Adrenal gland (tissue), 12 donors: Measurements from ENCODE around the gene LCA5. TPM values are rescaled to one million over a fixed set of nuclear protein-coding genes. Genes with fewer than 3 reads are reported as not detected.
A peak's percentile ranks its signal among the peaks of the same experiment; 100 is the strongest.

Experiments used
- DNase-seq, 7 donors: peaks; one replicate each; pipeline ENCODE4 v3.0.0-alpha.2; 2019 to 2020
- H3K27ac ChIP-seq, 5 donors: fragments of 200-600 bp; sonication (generic) in 4 of 5; 1 replicate in 3 of 5; 2 replicates in 2 of 5; pipeline versions ENCODE4 v1.5.1 to v1.8.0; 2016 to 2020; ENCODE audit warnings: mild to moderate bottlenecking in 1 of 5
- H3K27me3 ChIP-seq: fragments of 200-600 bp; 2 replicates; pipeline ENCODE4 v1.8.0; 2021
- H3K36me3 ChIP-seq, 2 donors: fragments of 200-600 bp; replicated peaks in 1 of 2; 1 replicate in 1 of 2; 2 replicates in 1 of 2; pipeline versions ENCODE4 v1.5.1 to v1.8.0; 2018 to 2022
- H3K4me1 ChIP-seq, 2 donors: fragments of 200-600 bp; replicated peaks in 1 of 2; 1 replicate in 1 of 2; 2 replicates in 1 of 2; pipeline versions ENCODE4 v1.5.1 to v1.8.0; 2018 to 2021
- H3K4me3 ChIP-seq, 4 donors: fragments of 200-600 bp; sonication (generic) in 3 of 4; one replicate each; pipeline ENCODE4 v1.5.1; 2016 to 2018
- H3K9me3 ChIP-seq, 3 donors: fragments of 200-600 bp; sonication (generic) in 1 of 3; replicated peaks in 1 of 3; 1 replicate in 2 of 3; 2 replicates in 1 of 3; pipeline versions ENCODE4 v1.5.1 to v1.8.0; 2016 to 2021
- CTCF ChIP-seq, 6 experiments: fragments of 450-650 bp in 4 of 6; fragments of 200-600 bp in 2 of 6; sonication (generic) in 1 of 6; IDR thresholded peaks; 1 replicate in 5 of 6; 2 replicates in 1 of 6; pipeline versions ENCODE4 v1.5.1 to v1.8.0; 2016 to 2021; ENCODE audit warnings: antibody characterized with exemption in 6 of 6, mild to moderate bottlenecking in 2 of 6, moderate library complexity in 1 of 6
- POLR2A ChIP-seq, 2 donors: fragments of 450-650 bp; IDR thresholded peaks; one replicate each; pipeline ENCODE4 v1.6.1; 2017; ENCODE audit warnings: antibody characterized with exemption in 2 of 2, mild to moderate bottlenecking in 2 of 2, moderate library complexity in 1 of 2
- WGBS, 4 donors: extraction: QIAGEN DNeasy Blood & Tissue Kit in 2 of 4; methylation state at CpG; one replicate each; pipeline versions ENCODE4 v1.1.5 to v1.1.7; 2013 to 2017; 5-methylcytosine and 5-hydroxymethylcytosine counted together
- intact Hi-C, 2 donors: fragments of 100-400 bp; cut with DNase I; formaldehyde crosslinking; loops; one replicate each; pipeline versions ENCODE4 v1.14.1 to v1.15.0; 2022 to 2023
- polyA plus RNA-seq, 3 donors: library from polyadenylated mRNA; stranded (reverse); fragments of 200-250 nt in 2 of 3; fragments of 350-450 nt in 1 of 3; fragmentation: Illumina TruSeq in 1 of 3; extraction: RNeasy Lipid Tissue Mini Kit (QIAGEN cat#74804) in 1 of 3; gene quantifications; one replicate each; pipeline ENCODE4 v1.2.3, GENCODE V29; 2013 to 2014
- total RNA-seq, 9 donors: library from RNA; depleted of rRNA in 4 of 9; stranded (reverse); fragments of >200 nt in 4 of 9; fragments of 120-200 nt in 1 of 9; fragmentation: NEBNext Ultra II Directional in 1 of 9; extraction: Animal tissue kit (Norgen Biotek cat#: 25700) in 1 of 9; gene quantifications; one replicate each; pipeline versions ENCODE4 v1.1.0 to v1.2.4, GENCODE V29; 2013 to 2023
- donor health status: healthy with polysubstance abuse.
- donor health status: Bipolar disorder and iron deficiency.
- donor health status: DM: yes; HTN: yes; CAD: no.
- donor health status: DM: no; HTN: no; CAD: no.
- donor health status: DM: no; HTN: no; CAD: no.
- donor health status: DM: yes; HTN: yes; CAD: no.

Gene LCA5
- total and polyA plus RNA-seq, 12 donors: 1.0 to 4.6 (median 2.6) TPM

- H3K4me3 ChIP-seq: no peak overlapping the region
- intact Hi-C loops: no loop called here
- H3K27me3 ChIP-seq: no peaks in the 10 kb centered on the region
- DNase-seq: no peak
- no peaks in the 10 kb centered on the region for H3K4me1 ChIP-seq
- peaks cover 0 to 3% (median 0%) of the 10 kb centered on the region in 3 donors for H3K9me3 ChIP-seq
- H3K27ac ChIP-seq: no peak overlapping the region
- no peak for TF ChIP-seq CTCF (IDR thresholded peaks at IDR 0.05)
- no peak for TF ChIP-seq POLR2A (IDR thresholded peaks at IDR 0.05)
- no peaks in the 10 kb centered on the region for H3K36me3 ChIP-seq
Measured at GRCh38 chr6:79554305-79554704, 17.1 kb upstream of the LCA5 start.

GRCh38 chr6:79551401-79551800, 14.2 kb upstream of the LCA5 start:
- no peaks in the 10 kb centered on the region for H3K4me1 ChIP-seq
- no peak overlapping the region for H3K4me3 ChIP-seq
- WGBS, 4 donors: 50 to 94% (median 88%) methylated on average over 2 of the region's 2 CpGs
- TF ChIP-seq CTCF (IDR thresholded peaks at IDR 0.05): no peak
- TF ChIP-seq POLR2A (IDR thresholded peaks at IDR 0.05): no peak
- H3K36me3 ChIP-seq: no peaks in the 10 kb centered on the region
- H3K9me3 ChIP-seq: peaks cover 0 to 3% (median 0%) of the 10 kb centered on the region in 3 donors
- H3K27ac ChIP-seq: no peak overlapping the region
- H3K27me3 ChIP-seq: no peaks in the 10 kb centered on the region
- DNase-seq: no peak
- intact Hi-C loops: no loop called here

GRCh38 chr6:79548304-79548703, 11.1 kb upstream of the LCA5 start:
- Histone ChIP-seq H3K9me3 (no peaks in the 10 kb centered on the region), H3K27me3 (no peaks in the 10 kb centered on the region), H3K36me3 (no peaks in the 10 kb centered on the region), H3K27ac (no peak overlapping the region), H3K4me3 (no peak overlapping the region), H3K4me1 (peaks cover 6 to 12% of the 10 kb centered on the region in 2 donors)
- DNase-seq: no peak
- 96 to 99% (median 98%) methylated on average over 5 of the region's 5 CpGs for WGBS, 4 donors
- TF ChIP-seq CTCF (IDR thresholded peaks at IDR 0.05): no peak
- TF ChIP-seq POLR2A (IDR thresholded peaks at IDR 0.05): no peak
- intact Hi-C loops: no loop called here

GRCh38 chr6:79546186-79546585, 9.0 kb upstream of the LCA5 start:
- Histone ChIP-seq H3K27me3 (no peaks in the 10 kb centered on the region), H3K27ac (peak overlapping the region in 1 of 5 donors; percentile 67), H3K36me3 (no peaks in the 10 kb centered on the region), H3K9me3 (no peaks in the 10 kb centered on the region), H3K4me1 (peaks cover 6 to 12% of the 10 kb centered on the region in 2 donors), H3K4me3 (no peak overlapping the region)
- DNase-seq: no peak
- 64 to 80% (median 71%) methylated on average over 3 of the region's 3 CpGs for WGBS, 4 donors
- TF ChIP-seq CTCF (IDR thresholded peaks at IDR 0.05) (no peak), POLR2A (IDR thresholded peaks at IDR 0.05) (no peak)
- intact Hi-C loops: no loop called here
